H1 (cell line): Measurements from ENCODE around the gene TRAF3IP1. TPM values are rescaled to one million over a fixed set of nuclear protein-coding genes. Genes with fewer than 3 reads are reported as not detected.

Experiments used
- RBBP5 ChIP-seq: IDR thresholded peaks from 2 replicates; pipeline ENCODE4 v1.7.1; 2012; ENCODE audit warnings: low read depth, mild to moderate bottlenecking, inconsistent platforms, low read length, moderate library complexity, borderline replicate concordance
- SIRT6 ChIP-seq: IDR thresholded peaks from one replicate; pipeline ENCODE4 v1.7.1; 2012; ENCODE audit warnings: low read length, inconsistent platforms
- polyA plus RNA-seq, 7 experiments: library from polyadenylated mRNA; depleted of rRNA in 3 of 7; stranded (reverse) in 5 of 7; unstranded in 2 of 7; fragments of >200 nt in 5 of 7; fragments of 200-250 nt in 2 of 7; gene quantifications; 1 replicate in 5 of 7; 2 replicates in 1 of 7; 4 replicates in 1 of 7; pipeline versions ENCODE4 v1.2.1 to v1.2.3, GENCODE V29; 2011 to 2013; ENCODE audit warnings: missing spikeins in 2 of 7, mixed read lengths in 2 of 7
- total RNA-seq: library from RNA; stranded (reverse); fragmentation: NEBNext Ultra II Directional; extraction: Animal tissue kit (Norgen Biotek cat#: 25700); gene quantifications from 2 replicates; pipeline ENCODE4 v1.2.1, GENCODE V29; 2021
- TF ChIP-seq, protein P1 (sequence below): IDR thresholded peaks from 2 replicates; pipeline ENCODE4 v1.6.1; 2011; ENCODE audit warnings: low read length, improper control_type of control experiment

The TRAF3IP1 gene
- total and polyA plus RNA-seq, 2 of the 8 experiments (the other 6 are each of a cell fraction or from before 2014, with no cell fraction given): 2.3 to 17.5 TPM

DNA sequence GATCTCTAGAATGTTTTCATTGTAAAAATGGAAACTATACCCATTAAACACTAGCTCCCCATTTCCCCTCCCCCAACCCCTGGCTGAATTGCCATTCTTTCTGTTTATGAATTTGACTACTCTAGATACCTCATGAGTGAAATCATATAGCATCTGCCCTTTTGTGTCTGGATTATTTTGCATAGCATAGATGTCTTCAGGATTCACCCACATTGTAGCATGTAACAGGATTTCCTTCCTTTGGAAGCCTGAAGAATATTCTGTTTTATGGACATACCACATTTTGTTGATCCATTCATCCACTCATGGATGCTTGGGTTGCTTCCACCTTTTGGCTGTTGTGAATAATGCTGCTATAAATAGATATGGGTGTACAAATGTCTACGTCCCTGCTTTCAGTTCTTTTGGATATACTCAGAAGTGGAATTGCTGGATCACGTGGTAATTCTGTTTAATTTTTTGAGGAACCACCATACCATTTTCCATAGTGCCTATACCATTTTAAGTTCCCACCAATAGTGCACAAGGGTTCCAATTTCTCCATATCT lies 98.8 kb downstream of the TRAF3IP1 start (continued):
- TF ChIP-seq RBBP5 (no peak), SIRT6 (no peak)
- TF ChIP-seq, protein P1, sequence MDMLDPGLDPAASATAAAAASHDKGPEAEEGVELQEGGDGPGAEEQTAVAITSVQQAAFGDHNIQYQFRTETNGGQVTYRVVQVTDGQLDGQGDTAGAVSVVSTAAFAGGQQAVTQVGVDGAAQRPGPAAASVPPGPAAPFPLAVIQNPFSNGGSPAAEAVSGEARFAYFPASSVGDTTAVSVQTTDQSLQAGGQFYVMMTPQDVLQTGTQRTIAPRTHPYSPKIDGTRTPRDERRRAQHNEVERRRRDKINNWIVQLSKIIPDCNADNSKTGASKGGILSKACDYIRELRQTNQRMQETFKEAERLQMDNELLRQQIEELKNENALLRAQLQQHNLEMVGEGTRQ: no peak
